ENCODE results near the gene FNDC1.
A peak's percentile ranks its signal among the peaks of the same experiment; 100 is the strongest.

GRCh38 chr6:159169557-159170332, 545 bp downstream of the FNDC1 start:
- TF ChIP-seq CTCF (IDR thresholded peaks at IDR 0.05; ENCODE audit: insufficient read depth, low read depth, low read length) (no peak), EZH2 (IDR thresholded peaks at IDR 0.05; ENCODE audit: insufficient read depth, low read length) (peak; percentile 75)
